HG02840 (cell line): ENCODE results near the gene AQP6.
"Not testable (repeated sequence)": the region's sequence is repeated elsewhere in the genome, so short reads cannot be mapped to it uniquely, and the experiment has no call there.

ENCODE experiments used
- ATAC-seq: cut with Tn5 transposase; IDR thresholded peaks from one replicate; pipeline ENCODE4 v1.9.1; 2021; ENCODE audit warnings: mild to moderate bottlenecking, moderate library complexity, moderate number of reproducible peaks; ENCODE audit not compliant: unreplicated experiment, low FRiP score

AQP6 gene

DNA sequence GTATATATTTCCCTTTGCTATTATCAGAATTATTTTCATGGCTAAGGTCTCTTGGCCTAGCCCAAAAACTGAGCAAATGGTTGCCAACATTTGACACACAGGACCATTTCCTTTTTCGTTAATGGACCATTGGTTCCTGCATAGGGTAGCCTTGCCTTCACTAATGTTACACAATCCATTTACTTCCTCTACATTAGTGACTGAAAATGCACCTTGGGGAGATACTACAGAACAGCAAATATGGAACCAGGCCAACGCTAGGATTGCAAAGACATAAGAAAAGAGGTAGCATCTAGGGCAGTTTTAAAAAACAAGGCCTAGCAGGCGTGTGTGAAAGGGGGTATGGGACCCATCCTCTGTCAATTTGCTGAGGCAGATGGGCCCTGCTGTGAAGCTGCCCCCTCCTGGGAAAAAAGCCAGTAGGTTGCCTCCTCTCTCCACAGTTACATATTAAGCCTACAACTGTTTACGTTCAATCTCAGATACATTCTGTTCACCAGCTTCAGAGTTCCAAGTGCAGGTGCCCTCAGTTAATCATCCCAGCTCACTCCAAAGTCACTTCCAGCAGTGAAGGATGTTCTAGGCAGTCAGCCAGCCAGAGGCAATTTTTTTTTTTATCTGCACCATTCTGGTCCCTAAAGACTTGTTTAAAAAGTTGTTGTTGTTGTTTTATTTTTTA lies 15.0 kb downstream of the AQP6 start:
- no peak for ATAC-seq

DNA sequence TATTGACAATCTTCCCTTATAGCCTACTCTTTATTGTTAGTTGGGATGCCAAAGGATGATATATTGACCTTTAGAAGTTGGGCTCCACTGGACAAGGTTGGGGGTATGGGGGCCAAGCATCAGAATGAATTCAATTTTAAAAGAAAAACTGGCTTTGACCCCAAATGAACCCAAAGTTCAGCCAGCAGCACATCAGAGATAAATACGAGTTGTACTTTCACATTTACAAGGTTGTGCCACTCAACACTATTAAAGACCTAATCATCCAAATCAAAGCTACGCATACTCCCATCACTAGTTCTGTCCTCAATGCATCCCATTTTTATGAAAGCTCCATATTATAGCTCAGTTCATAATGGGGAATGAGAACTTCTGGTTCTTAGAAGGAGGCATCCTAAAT lies 16.7 kb downstream of the AQP6 start:
- ATAC-seq = not testable (repeated sequence)

GRCh38 chr12:49990273-49990672 lies 17.5 kb downstream of the AQP6 start:
- ATAC-seq = no peak

- no peak for ATAC-seq
Measured at GRCh38 chr12:49998453-49998852, 25.7 kb downstream of the AQP6 start.

DNA sequence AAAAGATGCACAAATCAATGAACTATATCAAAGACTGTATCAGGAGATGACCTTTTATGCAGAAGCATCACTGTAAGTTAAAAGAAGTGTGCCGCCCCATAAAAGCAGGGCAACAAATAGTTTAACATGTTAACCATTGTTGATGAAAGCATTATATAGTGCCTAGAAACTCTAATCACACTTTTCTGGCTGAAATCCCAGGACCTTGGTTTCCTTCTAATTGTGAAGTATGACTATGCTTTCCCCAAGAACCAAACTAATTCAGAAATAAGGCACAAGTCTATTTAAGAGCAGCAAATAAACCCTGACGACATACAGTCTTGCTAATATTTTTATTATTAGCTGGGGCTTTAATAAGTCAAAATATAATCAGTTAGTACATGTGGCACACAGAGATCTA lies 30.8 kb downstream of the AQP6 start:
- ATAC-seq = no peak

DNA sequence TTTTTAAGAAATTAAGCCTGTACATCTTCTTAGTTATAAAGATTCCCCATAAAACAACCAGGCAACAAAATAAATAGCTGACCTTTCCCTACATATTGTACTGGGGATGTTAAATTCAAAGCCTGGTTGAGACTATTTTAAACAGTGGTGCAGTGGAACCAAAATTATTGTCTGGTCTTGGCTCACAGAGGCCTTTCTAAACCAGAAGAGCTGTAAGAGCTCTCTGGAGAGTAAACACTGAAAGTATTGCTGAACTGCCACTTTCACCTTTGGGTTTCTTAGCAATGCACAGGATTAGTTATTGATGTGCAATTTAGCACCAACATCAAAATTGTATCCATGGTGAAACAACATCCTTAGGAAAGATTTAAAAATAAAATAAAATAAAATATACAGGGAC lies 31.9 kb downstream of the AQP6 start:
- no peak for ATAC-seq

DNA sequence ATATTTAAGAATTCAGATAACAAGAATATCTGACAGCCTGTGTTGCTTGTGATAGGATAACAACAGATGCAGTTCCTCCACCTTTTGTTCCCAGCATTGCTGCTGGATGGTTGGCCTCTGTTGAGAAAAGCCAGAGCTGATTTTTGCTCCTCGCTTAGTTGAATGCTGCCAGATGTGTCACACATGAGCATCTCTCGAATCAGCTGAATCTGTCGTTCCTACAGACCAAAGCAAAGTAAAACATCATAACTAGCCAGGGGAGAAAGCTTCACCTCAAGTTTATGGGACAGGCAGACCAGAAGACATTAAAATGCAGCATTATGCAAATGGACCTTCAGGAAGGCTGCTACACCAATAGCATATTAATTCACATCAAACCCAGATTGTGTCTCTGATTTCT lies 32.4 kb downstream of the AQP6 start:
- no peak for ATAC-seq

- no peak for ATAC-seq
Measured at GRCh38 chr12:50006280-50006679, 33.5 kb downstream of the AQP6 start.

DNA sequence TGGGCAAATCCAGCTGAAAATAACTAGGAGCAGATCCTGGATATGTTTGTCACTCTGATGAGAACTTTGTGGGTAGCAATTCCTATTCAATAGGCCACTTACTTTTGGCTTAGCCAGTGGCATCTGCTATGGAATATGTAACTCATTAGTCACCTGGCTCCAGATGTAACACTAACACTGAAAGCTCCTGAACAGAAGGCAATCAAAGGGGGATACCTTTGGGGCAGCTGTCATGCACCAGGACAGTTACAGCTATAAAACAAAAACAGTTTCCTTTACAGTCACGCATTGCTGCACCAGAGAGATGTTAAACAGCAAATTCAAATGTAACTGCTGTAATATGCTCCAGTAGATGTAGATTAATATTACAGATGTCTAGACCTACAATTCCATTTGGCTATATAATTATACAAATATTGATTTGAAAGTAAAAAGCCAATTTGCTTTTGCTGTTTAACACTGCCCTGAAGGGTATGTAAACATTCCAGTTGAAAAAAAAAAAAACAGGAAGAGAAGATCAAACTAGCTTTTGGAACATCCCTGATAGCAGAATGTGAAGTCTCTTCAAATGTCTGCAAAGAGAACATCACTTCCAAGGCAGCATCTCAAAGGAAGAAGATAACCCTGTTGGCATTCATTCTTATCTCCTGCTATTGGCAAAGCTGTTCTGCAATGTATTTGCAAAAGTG lies 34.2 kb downstream of the AQP6 start:
- ATAC-seq = no peak

DNA sequence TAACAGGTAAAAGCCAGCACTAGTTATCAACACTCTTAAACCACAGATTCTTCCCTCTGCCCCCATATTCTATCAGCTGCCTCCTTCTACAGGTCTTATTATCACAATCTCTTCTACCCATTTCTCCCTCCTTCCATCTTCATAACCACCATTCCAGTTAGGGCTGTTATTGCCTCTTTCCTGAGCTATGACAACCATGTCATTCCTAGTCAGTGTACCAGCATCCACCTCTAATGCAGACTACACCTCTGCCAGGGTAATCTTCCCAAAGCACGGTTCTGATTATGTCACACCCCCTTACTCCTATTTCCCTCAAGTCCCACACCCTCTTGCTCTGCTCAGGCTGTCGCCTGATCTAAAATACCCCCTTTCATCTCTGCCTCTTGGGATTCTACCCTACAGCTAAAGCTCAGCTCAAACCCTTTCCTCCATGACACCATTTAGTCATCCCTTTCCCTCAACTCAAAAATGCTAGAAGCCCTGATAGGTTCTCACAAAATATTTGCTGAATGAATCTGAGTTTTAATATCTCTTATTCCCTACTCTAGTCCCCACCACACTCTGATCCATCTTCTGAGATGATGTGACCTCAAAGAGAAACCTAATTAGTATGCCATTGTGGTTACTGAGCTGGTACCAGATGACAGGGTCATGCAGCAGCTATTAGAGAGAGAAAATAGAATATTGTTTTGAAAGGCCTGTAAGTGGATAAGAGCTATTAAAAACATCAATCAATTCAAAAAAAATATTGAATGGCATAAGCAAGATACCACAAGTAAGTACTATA lies 40.8 kb downstream of the AQP6 start:
- ATAC-seq = no peak

- ATAC-seq = no peak
Measured at GRCh38 chr12:50014342-50014741, 41.6 kb downstream of the AQP6 start.

DNA sequence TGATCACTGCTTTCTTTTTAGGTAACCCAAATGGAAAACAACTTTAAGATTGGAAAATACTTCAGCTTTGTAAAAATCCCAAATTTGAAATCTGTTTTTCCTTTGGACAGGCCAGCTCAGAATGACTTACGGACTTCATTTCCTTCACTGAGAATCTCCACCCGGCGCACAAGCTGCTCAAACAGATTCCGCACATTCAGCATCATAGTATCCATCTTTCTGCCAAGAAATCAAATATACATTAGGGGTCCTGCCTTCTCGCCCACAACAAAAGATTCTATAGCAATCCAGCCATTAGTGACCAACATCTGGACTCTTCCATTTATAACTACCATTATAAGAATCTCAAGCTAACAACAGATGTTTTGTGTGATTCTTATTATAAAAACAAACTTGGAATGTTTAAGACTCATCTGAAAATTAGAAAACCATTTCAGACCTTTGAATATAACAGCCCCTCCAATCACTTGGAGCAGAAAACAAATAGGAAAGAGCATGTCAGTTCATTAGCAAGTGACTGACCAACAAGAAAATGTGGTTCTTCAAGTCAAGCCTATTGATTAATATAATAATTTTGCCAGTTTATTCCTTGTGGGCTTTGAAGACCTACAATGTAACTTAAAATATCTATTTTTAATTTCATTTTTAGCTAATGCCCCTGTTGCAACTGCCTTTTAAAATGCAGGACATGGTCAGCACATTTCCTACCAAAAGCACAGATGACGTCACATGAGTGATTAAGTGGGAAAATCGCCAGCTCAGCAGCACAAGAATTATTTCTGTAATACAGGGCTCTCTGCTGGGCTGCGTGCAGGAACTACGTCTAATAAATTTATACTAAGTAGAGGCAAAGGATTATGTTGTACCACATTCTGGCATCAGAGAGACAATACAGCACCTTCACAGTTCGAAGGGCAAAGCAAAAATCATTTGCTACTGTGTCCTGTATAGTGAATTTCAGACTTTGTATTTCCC lies 44.0 kb downstream of the AQP6 start:
- ATAC-seq = no peak

- ATAC-seq = no peak
Measured at GRCh38 chr12:50017641-50018040, 44.9 kb downstream of the AQP6 start.

- no peak for ATAC-seq
Measured at GRCh38 chr12:50018154-50018553, 45.4 kb downstream of the AQP6 start.

DNA sequence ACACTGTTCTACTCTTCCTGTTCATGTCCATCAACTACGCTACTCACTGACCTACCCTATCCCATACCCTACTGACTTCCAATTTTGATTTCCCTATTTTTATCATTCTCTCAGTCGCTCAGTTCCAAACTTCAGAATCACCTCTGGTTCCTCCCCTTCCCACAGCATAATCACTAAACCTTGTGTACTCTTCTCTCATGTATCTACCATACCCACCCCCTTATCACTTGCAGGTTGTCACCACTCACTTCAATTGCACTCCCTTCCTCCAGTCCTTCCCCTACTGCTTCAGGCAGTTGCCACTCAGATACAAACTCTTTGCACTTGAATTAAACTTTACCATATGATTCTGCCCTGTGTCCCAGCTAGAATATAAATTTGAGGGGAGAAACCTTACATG lies 46.2 kb downstream of the AQP6 start:
- ATAC-seq = no peak

- no peak for ATAC-seq
Measured at GRCh38 chr12:50019524-50019923, 46.8 kb downstream of the AQP6 start.

DNA sequence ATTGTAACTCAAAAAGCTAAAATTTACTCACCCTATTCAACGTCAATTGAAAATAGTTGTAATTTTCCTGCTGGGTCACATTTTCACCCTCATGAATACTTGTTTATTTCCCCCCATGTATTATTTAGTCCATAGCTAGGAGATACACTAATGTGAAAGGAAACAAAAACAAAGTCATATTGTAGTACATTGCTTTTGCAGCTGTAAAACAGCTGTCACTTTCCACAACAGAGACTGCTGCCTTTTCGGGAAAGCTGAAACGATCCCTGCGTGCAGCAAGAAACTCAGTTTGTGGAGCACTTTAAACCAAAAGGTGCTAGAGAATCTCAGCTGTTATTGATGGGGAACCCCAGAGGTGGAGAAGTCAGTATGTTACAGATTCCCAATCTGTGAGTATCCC lies 48.3 kb downstream of the AQP6 start:
- no peak for ATAC-seq

DNA sequence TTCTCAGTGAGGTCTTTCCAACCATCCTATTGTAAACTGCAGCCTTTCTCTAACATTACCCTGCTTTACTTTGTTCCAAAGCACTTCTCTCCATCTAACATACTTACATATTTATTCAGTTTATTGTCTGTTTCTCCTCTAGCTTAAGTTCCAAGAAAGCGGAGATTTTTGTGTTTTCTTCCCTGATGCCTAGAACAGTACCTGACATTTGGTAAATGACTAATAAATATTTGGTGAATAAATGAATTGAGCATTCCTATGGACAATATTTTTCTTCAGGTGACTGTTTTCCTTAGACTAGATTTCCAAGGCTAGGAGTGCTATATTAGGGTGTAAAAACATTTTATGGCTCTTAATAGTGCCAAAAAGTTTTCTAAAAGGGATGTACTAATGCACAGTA lies 50.2 kb downstream of the AQP6 start:
- no peak for ATAC-seq

DNA sequence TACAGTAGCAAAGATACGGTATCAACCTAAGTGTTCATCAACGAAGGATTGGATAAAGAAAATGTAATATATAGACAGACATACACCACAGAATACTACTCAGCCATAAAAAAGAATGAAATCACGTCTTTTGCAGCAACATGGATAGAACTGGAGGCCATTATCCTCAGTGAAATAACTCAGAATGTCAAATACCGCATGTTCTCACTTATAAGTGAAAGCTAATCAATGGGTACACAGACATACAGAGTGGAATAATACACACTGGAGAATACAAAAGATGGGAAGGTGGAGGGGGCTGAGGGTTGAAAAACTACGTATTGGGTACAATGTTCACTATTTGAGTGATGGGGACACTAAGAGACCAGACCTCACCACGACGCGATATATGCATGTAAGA lies 51.5 kb downstream of the AQP6 start:
- no peak for ATAC-seq

DNA sequence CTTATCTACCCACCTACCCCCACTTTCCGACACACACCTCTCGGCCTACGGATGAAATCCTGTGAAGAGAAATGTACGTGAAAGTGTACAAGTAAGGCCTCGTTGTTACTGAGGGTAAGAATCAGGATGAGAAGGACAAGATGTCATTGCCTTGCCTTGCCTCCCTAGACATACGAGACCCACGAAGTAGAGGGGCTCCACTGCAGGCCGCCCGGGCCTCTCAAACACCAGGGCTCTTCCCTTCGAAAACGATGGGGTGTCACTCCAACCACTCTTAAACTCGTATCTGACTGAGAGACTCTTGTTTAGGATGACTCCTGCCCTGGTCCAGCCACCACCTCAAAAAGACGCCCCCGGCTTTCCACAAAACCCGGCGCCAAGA lies 52.0 kb downstream of the AQP6 start:
- peak; percentile 4 for ATAC-seq
